ENCODE data around the gene ROBO4. TPM values are rescaled to one million over a fixed set of nuclear protein-coding genes. Genes with fewer than 3 reads are reported as not detected.

ROBO4 gene
- total RNA-seq, 3 donors from 2014 or later, result 4.8 to 8.4 (median 7.9) TPM

- no peaks in the 10 kb centered on the region for H3K9me3 ChIP-seq
- ATAC-seq (no peak), DNase-seq (no peak)
- intact Hi-C loops (cut with DNase I, micrococcal nuclease), result no loop called here
- no peaks in the 10 kb centered on the region for H3K36me3 ChIP-seq (ENCODE audit: low read depth)
- TF ChIP-seq, protein P1, sequence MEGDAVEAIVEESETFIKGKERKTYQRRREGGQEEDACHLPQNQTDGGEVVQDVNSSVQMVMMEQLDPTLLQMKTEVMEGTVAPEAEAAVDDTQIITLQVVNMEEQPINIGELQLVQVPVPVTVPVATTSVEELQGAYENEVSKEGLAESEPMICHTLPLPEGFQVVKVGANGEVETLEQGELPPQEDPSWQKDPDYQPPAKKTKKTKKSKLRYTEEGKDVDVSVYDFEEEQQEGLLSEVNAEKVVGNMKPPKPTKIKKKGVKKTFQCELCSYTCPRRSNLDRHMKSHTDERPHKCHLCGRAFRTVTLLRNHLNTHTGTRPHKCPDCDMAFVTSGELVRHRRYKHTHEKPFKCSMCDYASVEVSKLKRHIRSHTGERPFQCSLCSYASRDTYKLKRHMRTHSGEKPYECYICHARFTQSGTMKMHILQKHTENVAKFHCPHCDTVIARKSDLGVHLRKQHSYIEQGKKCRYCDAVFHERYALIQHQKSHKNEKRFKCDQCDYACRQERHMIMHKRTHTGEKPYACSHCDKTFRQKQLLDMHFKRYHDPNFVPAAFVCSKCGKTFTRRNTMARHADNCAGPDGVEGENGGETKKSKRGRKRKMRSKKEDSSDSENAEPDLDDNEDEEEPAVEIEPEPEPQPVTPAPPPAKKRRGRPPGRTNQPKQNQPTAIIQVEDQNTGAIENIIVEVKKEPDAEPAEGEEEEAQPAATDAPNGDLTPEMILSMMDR (IDR thresholded peaks at IDR 0.05), result no peak
- H3K4me3 ChIP-seq, result no peak overlapping the region
- H3K4me1 ChIP-seq (ENCODE audit: low read depth), result no peaks in the 10 kb centered on the region
Measured at GRCh38 chr11:124923296-124923695, 25.6 kb upstream of the ROBO4 start.

DNA sequence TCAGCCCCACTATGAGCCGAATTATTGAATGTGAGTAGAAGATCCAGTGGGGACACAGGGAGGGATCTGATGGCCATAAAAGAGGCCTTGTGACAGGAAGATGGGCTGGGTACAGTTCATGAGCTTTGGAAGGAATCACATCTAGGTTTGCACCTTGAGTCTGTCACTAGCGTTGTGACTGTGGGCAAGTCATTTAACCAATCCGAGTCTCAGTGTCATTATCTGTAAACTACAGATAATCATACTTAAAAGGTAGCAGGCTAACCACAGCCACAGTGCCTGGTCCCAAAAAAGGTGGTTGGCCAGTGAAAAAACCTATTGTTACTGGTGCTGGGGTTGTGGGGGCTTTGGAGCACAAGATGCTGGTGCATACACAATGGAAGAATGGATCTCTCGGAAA, 25.2 kb upstream of the ROBO4 start:
- ATAC-seq (no peak), DNase-seq (no peak)
- H3K4me3 ChIP-seq, result no peak overlapping the region
- intact Hi-C loops (cut with DNase I, micrococcal nuclease), result no loop called here
- TF ChIP-seq, protein P1 (IDR thresholded peaks at IDR 0.05), result no peak
- no peaks in the 10 kb centered on the region for H3K9me3 ChIP-seq
- H3K36me3 ChIP-seq (ENCODE audit: low read depth), result no peaks in the 10 kb centered on the region
- H3K4me1 ChIP-seq (ENCODE audit: low read depth), result no peaks in the 10 kb centered on the region

- DNase-seq (peak; percentile 47 to 66 (median 59)), ATAC-seq (peak; percentile 54)
- Histone ChIP-seq H3K4me3 (no peak overlapping the region), H3K36me3 (ENCODE audit: low read depth) (no peaks in the 10 kb centered on the region), H3K4me1 (ENCODE audit: low read depth) (no peaks in the 10 kb centered on the region), H3K9me3 (no peaks in the 10 kb centered on the region)
- TF ChIP-seq, protein P1 (IDR thresholded peaks at IDR 0.05), result no peak
- intact Hi-C loops (cut with DNase I, micrococcal nuclease), result no loop called here
Measured at GRCh38 chr11:124920870-124921609, 23.4 kb upstream of the ROBO4 start.

GRCh38 chr11:124920356-124920755, 22.7 kb upstream of the ROBO4 start:
- no peak overlapping the region for H3K4me3 ChIP-seq
- DNase-seq, result no peak
- no peaks in the 10 kb centered on the region for H3K36me3 ChIP-seq (ENCODE audit: low read depth)
- TF ChIP-seq, protein P1 (IDR thresholded peaks at IDR 0.05), result no peak
- no peaks in the 10 kb centered on the region for H3K4me1 ChIP-seq (ENCODE audit: low read depth)
- no peak for ATAC-seq
- intact Hi-C loops (cut with DNase I, micrococcal nuclease), result no loop called here
- H3K9me3 ChIP-seq, result no peaks in the 10 kb centered on the region

GRCh38 chr11:124919898-124920297, 22.2 kb upstream of the ROBO4 start:
- no peaks in the 10 kb centered on the region for H3K4me1 ChIP-seq (ENCODE audit: low read depth)
- ATAC-seq (no peak), DNase-seq (no peak)
- H3K9me3 ChIP-seq, result no peaks in the 10 kb centered on the region
- no peaks in the 10 kb centered on the region for H3K36me3 ChIP-seq (ENCODE audit: low read depth)
- TF ChIP-seq, protein P1 (IDR thresholded peaks at IDR 0.05), result no peak
- H3K4me3 ChIP-seq, result no peak overlapping the region
- intact Hi-C loops (cut with DNase I, micrococcal nuclease), result no loop called here
